H1 (cell line): ENCODE data around the gene RGL3.

Experiments used
- CHD2 ChIP-seq: IDR thresholded peaks from 2 replicates; pipeline ENCODE4 v1.6.1; 2012; ENCODE audit warnings: low read length, improper control_type of control experiment
- CTCF ChIP-seq, 3 experiments: IDR thresholded peaks; 1 replicate in 2 of 3; 2 replicates in 1 of 3; pipeline versions ENCODE4 v1.5.1 to v1.6.1; 2011; ENCODE audit warnings: low read length in 3 of 3, mild to moderate bottlenecking in 3 of 3, inconsistent platforms in 2 of 3, low read depth in 1 of 3, moderate library complexity in 1 of 3; ENCODE audit not compliant: insufficient read depth in 1 of 3; ENCODE audit errors: control extremely low read depth in 1 of 3

GRCh38 chr19:11365557-11366117, 53.5 kb downstream of the RGL3 start:
- TF ChIP-seq CTCF (IDR thresholded peaks at IDR 0.05; ENCODE audit: control extremely low read depth in 1 of 3, insufficient read depth in 1 of 3, low read depth in 1 of 3, low read length in 3 of 3), result no peak
- no peak for TF ChIP-seq CHD2
